Activated B cell treated with CpG ODN at 0.5 μM for 24 hours (primary cell): ENCODE results near the gene NAPB. TPM values are rescaled to one million over a fixed set of nuclear protein-coding genes. Genes with fewer than 3 reads are reported as not detected.
A peak's percentile ranks its signal among the peaks of the same experiment; 100 is the strongest.

Experiments
- ATAC-seq: fragments of 200-7000 bp; cut with Tn5 transposase; one replicate; pipeline ENCODE4 v1.10.0; 2021; ENCODE audit warnings: low read depth, mild to moderate bottlenecking, moderate library complexity
- CTCF ChIA-PET: fragments of 350-600 bp; sonication (Branson Sonifier 250); formaldehyde crosslinking; loops from one replicate; lab custom pipeline; 2021; ENCODE audit warnings: antibody characterized with exemption; lab: Charles Lee
- POLR2A ChIA-PET: fragments of 350-600 bp; sonication (Branson Sonifier 250); formaldehyde crosslinking; loops from one replicate; lab custom pipeline; 2021; ENCODE audit warnings: antibody characterized with exemption; lab: Charles Lee
- DNase-seq: peaks from one replicate; pipeline ENCODE4 v3.0.0; 2022
- H3K27ac Mint-ChIP-seq: one replicate; pipeline ENCODE4 v1.8.0; 2020; ENCODE audit warnings: mixed read lengths
- H3K27me3 Mint-ChIP-seq: one replicate; pipeline ENCODE4 v1.8.0; 2021; ENCODE audit warnings: mixed read lengths
- H3K36me3 Mint-ChIP-seq: one replicate; pipeline ENCODE4 v1.8.0; 2021; ENCODE audit warnings: low read depth, mixed read lengths
- H3K4me1 Mint-ChIP-seq: one replicate; pipeline ENCODE4 v1.8.0; 2021; ENCODE audit warnings: mixed read lengths
- H3K4me3 Mint-ChIP-seq: one replicate; pipeline ENCODE4 v1.8.0; 2020; ENCODE audit warnings: mild to moderate bottlenecking, mixed read lengths
- H3K9me3 Mint-ChIP-seq: one replicate; pipeline ENCODE4 v1.8.0; 2020; ENCODE audit warnings: mixed read lengths
- intact Hi-C: fragments of 100-400 bp; cut with micrococcal nuclease; formaldehyde crosslinking; loops from one replicate; pipeline ENCODE4 v1.15.1; 2024
- total RNA-seq: library from RNA; stranded (reverse); gene quantifications from 2 replicates; pipeline ENCODE4 v1.2.3, GENCODE V29; 2022
- TF ChIP-seq, protein P1 (sequence below): fragments of 200-600 bp; IDR thresholded peaks from one replicate; pipeline ENCODE4 v1.8.0; 2022; ENCODE audit warnings: antibody characterized with exemption, mild to moderate bottlenecking

The NAPB gene
- total RNA-seq, 1 donor from 2014 or later, result 7.8 TPM

DNA sequence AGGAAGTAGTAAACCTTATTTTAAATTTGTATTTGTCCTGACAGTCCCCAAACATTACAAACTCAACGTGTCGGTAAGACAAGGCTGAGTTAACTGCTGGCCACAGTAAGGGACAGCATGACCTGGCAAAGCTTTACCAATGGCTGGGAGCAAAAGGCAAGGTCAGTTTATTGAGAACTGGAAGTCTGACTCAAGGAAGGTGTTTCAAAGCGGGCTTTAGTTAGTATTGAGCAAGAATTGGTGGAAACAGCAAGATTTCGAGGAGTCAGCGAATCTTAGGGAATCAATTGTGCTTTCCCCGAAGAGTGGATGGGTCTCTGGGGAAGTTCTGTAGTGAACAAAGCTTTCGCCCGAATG lies 60.2 kb downstream of the NAPB start:
- no peak for DNase-seq
- H3K36me3 Mint-ChIP-seq, result peaks cover 27% of the 10 kb centered on the region
- peaks cover 53% of the 10 kb centered on the region for H3K4me1 Mint-ChIP-seq
- H3K27ac Mint-ChIP-seq, result peak overlapping the region; percentile 89
- no peak for ATAC-seq
- H3K4me3 Mint-ChIP-seq, result peak overlapping the region; percentile 83
- ChIA-PET POLR2A (interaction anchor here (1.9 to 7.3 kb wide), 2 partner anchors 10 to 11 kb away, joined by 5 to 140 read pairs; partner anchors contain the start of gene NXT1), CTCF (interaction anchor here (1.1 to 3.8 kb wide), 3 partner anchors 10 to 11 kb away, joined by 3 to 26 read pairs (median 4); partner anchors contain the start of gene NXT1)
- H3K27me3 Mint-ChIP-seq, result no peaks in the 10 kb centered on the region
- no peaks in the 10 kb centered on the region for H3K9me3 Mint-ChIP-seq
- intact Hi-C loops, result loop anchor here (5.0 kb wide), 1 partner anchor 1696 kb away; the partner anchor contains the start of gene ACSS1
- TF ChIP-seq, protein P1, sequence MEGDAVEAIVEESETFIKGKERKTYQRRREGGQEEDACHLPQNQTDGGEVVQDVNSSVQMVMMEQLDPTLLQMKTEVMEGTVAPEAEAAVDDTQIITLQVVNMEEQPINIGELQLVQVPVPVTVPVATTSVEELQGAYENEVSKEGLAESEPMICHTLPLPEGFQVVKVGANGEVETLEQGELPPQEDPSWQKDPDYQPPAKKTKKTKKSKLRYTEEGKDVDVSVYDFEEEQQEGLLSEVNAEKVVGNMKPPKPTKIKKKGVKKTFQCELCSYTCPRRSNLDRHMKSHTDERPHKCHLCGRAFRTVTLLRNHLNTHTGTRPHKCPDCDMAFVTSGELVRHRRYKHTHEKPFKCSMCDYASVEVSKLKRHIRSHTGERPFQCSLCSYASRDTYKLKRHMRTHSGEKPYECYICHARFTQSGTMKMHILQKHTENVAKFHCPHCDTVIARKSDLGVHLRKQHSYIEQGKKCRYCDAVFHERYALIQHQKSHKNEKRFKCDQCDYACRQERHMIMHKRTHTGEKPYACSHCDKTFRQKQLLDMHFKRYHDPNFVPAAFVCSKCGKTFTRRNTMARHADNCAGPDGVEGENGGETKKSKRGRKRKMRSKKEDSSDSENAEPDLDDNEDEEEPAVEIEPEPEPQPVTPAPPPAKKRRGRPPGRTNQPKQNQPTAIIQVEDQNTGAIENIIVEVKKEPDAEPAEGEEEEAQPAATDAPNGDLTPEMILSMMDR, result no peak

DNA sequence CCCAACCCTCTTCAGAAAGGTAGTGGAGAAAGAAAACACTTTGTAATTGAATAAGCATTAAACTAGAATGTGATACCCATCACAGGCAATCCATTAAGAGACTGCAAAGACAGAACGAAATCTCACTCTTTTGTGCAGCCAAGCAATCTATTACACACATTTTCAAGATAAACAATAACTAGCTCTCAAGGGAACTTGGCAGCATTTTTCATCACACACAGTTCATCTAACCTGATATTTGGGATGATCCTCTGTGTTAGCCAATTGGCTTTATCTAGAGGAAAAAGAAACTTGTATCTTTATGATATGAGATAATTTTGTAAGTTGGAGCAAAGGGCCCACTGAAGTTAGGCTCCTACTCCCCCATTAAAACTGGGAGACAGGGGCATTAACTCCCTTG lies 60.8 kb downstream of the NAPB start:
- Mint-ChIP-seq H3K9me3 (no peaks in the 10 kb centered on the region), H3K36me3 (peaks cover 30% of the 10 kb centered on the region), H3K4me3 (peak overlapping the region; percentile 83), H3K4me1 (peaks cover 50% of the 10 kb centered on the region), H3K27ac (peak overlapping the region; percentile 89), H3K27me3 (no peaks in the 10 kb centered on the region)
- DNase-seq, result no peak
- ChIA-PET POLR2A (interaction anchor here (1.9 to 7.3 kb wide), 2 partner anchors 10 to 11 kb away, joined by 5 to 140 read pairs; partner anchors contain the start of gene NXT1), CTCF (interaction anchor here (3.8 kb wide), 1 partner anchor 10 kb away, joined by 26 read pairs; the partner anchor contains the start of gene NXT1)
- no peak for ATAC-seq
- intact Hi-C loops, result loop anchor here (5.0 kb wide), 1 partner anchor 1697 kb away; the partner anchor contains the start of gene ACSS1
- TF ChIP-seq, protein P1, result no peak

DNA sequence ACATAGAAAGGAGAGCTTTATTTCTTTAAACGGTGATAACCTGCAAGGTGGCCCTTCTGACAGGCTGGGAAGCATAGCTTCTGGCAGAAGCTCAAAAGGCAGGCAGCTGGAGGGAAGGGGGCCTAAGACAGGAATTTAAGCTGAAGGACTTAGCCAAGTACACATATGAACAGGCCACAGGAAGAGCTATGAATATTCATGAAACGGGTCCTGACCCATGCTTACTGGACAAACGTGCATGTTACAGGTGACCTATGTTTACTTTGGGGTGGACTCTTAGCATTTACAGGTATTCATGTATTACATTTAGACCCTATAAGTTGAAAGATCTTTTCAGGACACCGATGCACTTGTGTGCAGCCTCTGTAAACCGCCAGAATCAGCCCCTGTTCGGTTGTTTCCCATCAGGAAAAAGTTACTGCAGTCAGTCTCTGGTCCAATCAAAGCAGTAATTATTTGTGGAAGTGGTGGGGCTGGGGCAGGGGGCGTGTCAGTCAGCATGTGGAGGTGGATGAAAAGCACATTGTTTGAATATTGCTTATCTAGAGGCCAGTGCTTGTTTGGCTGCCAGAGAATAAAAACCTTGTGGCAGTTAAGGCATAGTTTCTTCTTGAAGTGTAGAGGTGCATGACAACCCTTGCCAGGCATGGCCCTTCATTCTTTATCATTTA lies 62.2 kb downstream of the NAPB start:
- H3K36me3 Mint-ChIP-seq, result peaks cover 29% of the 10 kb centered on the region
- peak overlapping the region; percentile 94 for H3K27ac Mint-ChIP-seq
- CTCF ChIA-PET, result interaction anchor here (1.2 to 3.8 kb wide), 2 partner anchors 9 to 62 kb away, joined by 6 to 26 read pairs; partner anchors contain the start of genes NAPB and NXT1
- POLR2A ChIA-PET, result interaction anchor here (1.3 to 7.3 kb wide), 4 partner anchors 9 to 62 kb away, joined by 5 to 140 read pairs (median 10); partner anchors contain the start of genes NAPB and NXT1
- peaks cover 40% of the 10 kb centered on the region for H3K4me1 Mint-ChIP-seq
- DNase-seq (no peak), ATAC-seq (no peak)
- no peaks in the 10 kb centered on the region for H3K27me3 Mint-ChIP-seq
- H3K9me3 Mint-ChIP-seq, result no peaks in the 10 kb centered on the region
- no peak overlapping the region for H3K4me3 Mint-ChIP-seq
- intact Hi-C loops, result loop anchor here (1.0 kb wide), 3 partner anchors 9 to 1634 kb away; partner anchors contain the start of genes NAPB and NXT1
- TF ChIP-seq, protein P1, result no peak

DNA sequence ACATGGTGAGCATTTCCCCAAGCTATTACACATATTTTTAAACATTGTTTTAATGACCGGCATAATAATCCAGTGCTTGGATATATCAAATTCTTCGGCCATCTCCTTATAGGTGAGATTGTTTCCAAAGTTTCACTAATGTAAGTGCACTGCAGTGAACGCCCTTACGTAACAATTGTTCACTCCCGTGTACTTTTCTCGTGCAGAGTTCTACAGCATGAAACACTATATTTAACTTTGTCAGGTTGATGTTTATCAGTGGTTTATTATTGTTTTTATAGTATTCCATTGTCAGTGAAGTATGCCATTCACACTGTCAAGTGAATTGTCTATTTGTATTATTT lies 62.8 kb downstream of the NAPB start:
- Mint-ChIP-seq H3K27me3 (no peaks in the 10 kb centered on the region), H3K4me1 (peaks cover 35% of the 10 kb centered on the region), H3K36me3 (peaks cover 34% of the 10 kb centered on the region), H3K9me3 (no peaks in the 10 kb centered on the region), H3K27ac (peak overlapping the region; percentile 94), H3K4me3 (peak overlapping the region; percentile 90)
- intact Hi-C loops, result loop anchor here (1.0 kb wide), 3 partner anchors 8 to 1635 kb away; partner anchors contain the start of genes NAPB and NXT1
- CTCF ChIA-PET, result interaction anchor here (1.2 to 3.8 kb wide), 2 partner anchors 8 to 63 kb away, joined by 6 to 26 read pairs; partner anchors contain the start of genes NAPB and NXT1
- no peak for ATAC-seq
- POLR2A ChIA-PET, result interaction anchor here (1.1 to 7.3 kb wide), 5 partner anchors 8 to 63 kb away, joined by 5 to 140 read pairs (median 8); partner anchors contain the start of genes NAPB and NXT1
- TF ChIP-seq, protein P1, result no peak
- DNase-seq, result no peak
